CD14-positive monocyte (primary cell): ENCODE results near the gene SLC12A8. TPM values are rescaled to one million over a fixed set of nuclear protein-coding genes. Genes with fewer than 3 reads are reported as not detected.

Experiments
- DNase-seq, 3 donors: peaks; one replicate each; pipeline ENCODE4 v3.0.0-alpha.2; 2011 to 2022
- H2AFZ ChIP-seq: 2 replicates; pipeline ENCODE4 v1.6.0; 2012; ENCODE audit warnings: mild to moderate bottlenecking, low read depth, low read length, inconsistent platforms; ENCODE audit not compliant: insufficient read depth, poor library complexity, severe bottlenecking
- H3K27ac ChIP-seq, 2 donors: 1 replicate in 1 of 2; 2 replicates in 1 of 2; pipeline ENCODE4 v1.5.1; 2012 to 2013; ENCODE audit warnings: low read length in 2 of 2, control low read depth in 1 of 2, inconsistent platforms in 1 of 2, low read depth in 1 of 2, mild to moderate bottlenecking in 1 of 2
- H3K27me3 ChIP-seq, 2 donors: one replicate each; pipeline versions ENCODE4 v1.6.0 to v1.6.1; 2011 to 2013; ENCODE audit warnings: low read length in 2 of 2; ENCODE audit not compliant: control insufficient read depth in 2 of 2, insufficient read depth in 2 of 2
- H3K36me3 ChIP-seq, 2 donors: replicated peaks in 1 of 2; 1 replicate in 1 of 2; 2 replicates in 1 of 2; pipeline versions ENCODE4 v1.5.1 to v1.6.1; 2012 to 2013; ENCODE audit warnings: low read length in 2 of 2, control low read depth in 1 of 2, inconsistent platforms in 1 of 2, mild to moderate bottlenecking in 1 of 2; ENCODE audit not compliant: insufficient read depth in 2 of 2, control insufficient read depth in 1 of 2
- H3K4me1 ChIP-seq, 2 donors: 1 replicate in 1 of 2; 2 replicates in 1 of 2; pipeline versions ENCODE4 v1.5.1 to v1.6.1; 2012 to 2013; ENCODE audit warnings: low read length in 2 of 2, control low read depth in 1 of 2, inconsistent platforms in 1 of 2, mild to moderate bottlenecking in 1 of 2, moderate library complexity in 1 of 2; ENCODE audit not compliant: insufficient read depth in 2 of 2, control insufficient read depth in 1 of 2
- H3K4me2 ChIP-seq: replicated peaks from 2 replicates; pipeline ENCODE3; 2012; ENCODE audit warnings: low read length, moderate library complexity, mild to moderate bottlenecking; ENCODE audit not compliant: poor library complexity, severe bottlenecking; ENCODE audit errors: extremely low read depth
- H3K4me3 ChIP-seq, 3 experiments: fragments of 200-600 bp in 1 of 3; sonication (generic) in 1 of 3; replicated peaks in 1 of 3; 1 replicate in 2 of 3; 2 replicates in 1 of 3; pipeline ENCODE4 v1.5.1; 2011 to 2013; ENCODE audit warnings: low read length in 3 of 3, mild to moderate bottlenecking in 3 of 3, control low read depth in 2 of 3, low read depth in 2 of 3, inconsistent platforms in 1 of 3, moderate library complexity in 1 of 3
- H3K79me2 ChIP-seq: 2 replicates; pipeline ENCODE4 v1.6.0; 2012; ENCODE audit warnings: mild to moderate bottlenecking, control low read depth, inconsistent platforms, low read length, moderate library complexity; ENCODE audit not compliant: insufficient read depth
- H3K9ac ChIP-seq: 2 replicates; pipeline ENCODE4 v1.6.0; 2017; ENCODE audit warnings: low read length, mild to moderate bottlenecking; ENCODE audit not compliant: insufficient read depth, poor library complexity, severe bottlenecking
- H3K9me3 ChIP-seq, 2 donors: replicated peaks in 1 of 2; 1 replicate in 1 of 2; 2 replicates in 1 of 2; pipeline versions ENCODE4 v1.5.1 to v1.6.1; 2012 to 2013; ENCODE audit warnings: low read length in 2 of 2, control low read depth in 1 of 2; ENCODE audit not compliant: control insufficient read depth in 1 of 2, insufficient read depth in 1 of 2
- H4K20me1 ChIP-seq: 2 replicates; pipeline ENCODE4 v1.6.0; 2012; ENCODE audit warnings: mild to moderate bottlenecking, low read length, control low read depth, moderate library complexity; ENCODE audit not compliant: insufficient read depth
- H3K27ac Mint-ChIP-seq, 7 donors: one replicate each; pipeline ENCODE4 v1.8.0; 2020; ENCODE audit warnings: mild to moderate bottlenecking in 7 of 7, mixed read lengths in 7 of 7, moderate library complexity in 6 of 7, inconsistent platforms in 2 of 7
- H3K27me3 Mint-ChIP-seq, 3 donors: one replicate each; pipeline ENCODE4 v1.8.0; 2021 to 2022; ENCODE audit warnings: low read depth in 3 of 3, mild to moderate bottlenecking in 3 of 3, mixed read lengths in 3 of 3, moderate library complexity in 3 of 3, inconsistent platforms in 1 of 3
- H3K36me3 Mint-ChIP-seq, 2 donors: one replicate each; pipeline ENCODE4 v1.8.0; 2020; ENCODE audit warnings: mixed read lengths in 2 of 2, inconsistent platforms in 1 of 2, mild to moderate bottlenecking in 1 of 2
- H3K4me1 Mint-ChIP-seq: one replicate; pipeline ENCODE4 v1.8.0; 2020; ENCODE audit warnings: mild to moderate bottlenecking, mixed read lengths
- H3K4me3 Mint-ChIP-seq, 2 donors: one replicate each; pipeline ENCODE4 v1.8.0; 2020; ENCODE audit warnings: mild to moderate bottlenecking in 2 of 2, mixed read lengths in 2 of 2, moderate library complexity in 1 of 2
- H3K9me3 Mint-ChIP-seq, 7 donors: one replicate each; pipeline ENCODE4 v1.8.0; 2020 to 2022; ENCODE audit warnings: mixed read lengths in 7 of 7, mild to moderate bottlenecking in 6 of 7, moderate library complexity in 6 of 7, inconsistent platforms in 2 of 7
- WGBS: methylation state at CpG from one replicate; pipeline ENCODE4 v1.1.5; 2013; ENCODE audit warnings: missing lambda C conversion rate; ENCODE audit not compliant: insufficient coverage; 5-methylcytosine and 5-hydroxymethylcytosine counted together
- intact Hi-C, 2 donors: fragments of 100-400 bp; cut with micrococcal nuclease; formaldehyde crosslinking; loops; one replicate each; pipeline versions ENCODE4 v1.15.0 to v1.15.1; 2023
- polyA plus RNA-seq, 3 donors: library from polyadenylated mRNA; depleted of rRNA in 1 of 3; unstranded in 2 of 3; stranded (reverse) in 1 of 3; fragments of 300-500 nt in 2 of 3; fragments of >200 nt in 1 of 3; fragmentation: Illumina TruSeq in 2 of 3; gene quantifications; 1 replicate in 2 of 3; 2 replicates in 1 of 3; pipeline ENCODE4 v1.2.3, GENCODE V29; 2012 to 2021
- TF ChIP-seq, protein P1 (sequence below): fragments of 200-600 bp; IDR thresholded peaks from one replicate; pipeline ENCODE4 v1.8.0; 2022; ENCODE audit warnings: antibody characterized with exemption, mild to moderate bottlenecking

The SLC12A8 gene
- polyA plus RNA-seq, 3 donors = 0.23 to 0.46 (median 0.35) TPM

DNA sequence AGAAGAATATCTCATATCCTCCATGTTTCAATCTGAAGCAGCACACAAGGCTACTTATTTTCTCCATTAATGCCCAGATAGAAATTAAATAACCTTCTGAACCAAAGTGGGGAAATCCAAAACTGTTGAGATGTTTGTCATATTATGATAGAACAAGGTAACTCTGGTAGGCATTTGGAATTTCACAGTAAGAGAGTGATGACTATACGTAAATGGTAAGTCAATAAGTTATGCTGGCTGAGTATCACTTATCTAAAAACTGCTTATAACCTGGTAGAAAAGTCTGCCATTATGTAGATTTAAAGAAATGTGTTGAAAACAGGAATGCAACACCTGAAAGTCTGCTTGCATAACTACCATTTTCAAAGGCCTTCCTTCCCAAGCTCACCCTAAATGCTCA is 17.2 kb upstream of the SLC12A8 start:
- no peak overlapping the region for H3K27ac Mint-ChIP-seq

DNA sequence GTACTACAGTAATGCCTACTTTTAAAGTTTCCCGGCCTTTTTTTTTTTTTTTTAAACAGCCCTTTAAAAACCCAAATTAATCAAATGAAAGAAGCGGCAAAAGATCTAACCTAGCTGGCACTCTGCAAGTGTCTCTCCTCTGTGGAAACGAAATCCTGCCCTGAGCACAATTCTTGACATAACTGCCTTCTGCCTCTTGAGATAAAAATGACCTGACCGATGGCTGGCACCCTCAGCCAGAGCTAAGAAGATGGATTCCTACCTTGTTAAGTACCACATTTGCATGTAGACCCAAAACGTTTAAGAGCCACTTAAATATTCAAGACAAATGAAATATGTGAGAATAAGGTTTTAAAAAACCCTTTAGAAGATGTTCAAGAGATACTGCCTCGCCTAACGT is 16.6 kb upstream of the SLC12A8 start:
- Histone ChIP-seq H2AFZ (no peak overlapping the region), H3K9me3 (no peaks in the 10 kb centered on the region), H4K20me1 (no peaks in the 10 kb centered on the region), H3K4me2 (no peak overlapping the region), H3K27me3 (no peaks in the 10 kb centered on the region), H3K4me1 (no peaks in the 10 kb centered on the region), H3K36me3 (peaks cover 24 to 70% of the 10 kb centered on the region in 2 donors), H3K79me2 (no peaks in the 10 kb centered on the region), H3K27ac (no peak overlapping the region), H3K9ac (no peak overlapping the region), H3K4me3 (no peak overlapping the region)
- H3K36me3 Mint-ChIP-seq = peaks cover 49 to 51% of the 10 kb centered on the region in 2 donors
- intact Hi-C loops = no loop called here
- TF ChIP-seq, protein P1, sequence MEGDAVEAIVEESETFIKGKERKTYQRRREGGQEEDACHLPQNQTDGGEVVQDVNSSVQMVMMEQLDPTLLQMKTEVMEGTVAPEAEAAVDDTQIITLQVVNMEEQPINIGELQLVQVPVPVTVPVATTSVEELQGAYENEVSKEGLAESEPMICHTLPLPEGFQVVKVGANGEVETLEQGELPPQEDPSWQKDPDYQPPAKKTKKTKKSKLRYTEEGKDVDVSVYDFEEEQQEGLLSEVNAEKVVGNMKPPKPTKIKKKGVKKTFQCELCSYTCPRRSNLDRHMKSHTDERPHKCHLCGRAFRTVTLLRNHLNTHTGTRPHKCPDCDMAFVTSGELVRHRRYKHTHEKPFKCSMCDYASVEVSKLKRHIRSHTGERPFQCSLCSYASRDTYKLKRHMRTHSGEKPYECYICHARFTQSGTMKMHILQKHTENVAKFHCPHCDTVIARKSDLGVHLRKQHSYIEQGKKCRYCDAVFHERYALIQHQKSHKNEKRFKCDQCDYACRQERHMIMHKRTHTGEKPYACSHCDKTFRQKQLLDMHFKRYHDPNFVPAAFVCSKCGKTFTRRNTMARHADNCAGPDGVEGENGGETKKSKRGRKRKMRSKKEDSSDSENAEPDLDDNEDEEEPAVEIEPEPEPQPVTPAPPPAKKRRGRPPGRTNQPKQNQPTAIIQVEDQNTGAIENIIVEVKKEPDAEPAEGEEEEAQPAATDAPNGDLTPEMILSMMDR = no peak
- no peak for DNase-seq
- H3K27ac Mint-ChIP-seq = no peak overlapping the region
- no peaks in the 10 kb centered on the region for H3K27me3 Mint-ChIP-seq
- H3K4me3 Mint-ChIP-seq = no peak overlapping the region
- H3K4me1 Mint-ChIP-seq = no peaks in the 10 kb centered on the region
- WGBS = 100% methylated on average over 3 of the region's 7 CpGs
- H3K9me3 Mint-ChIP-seq = no peaks in the 10 kb centered on the region

More for the DNA sequence above, 17.2 kb upstream of the SLC12A8 start:
- H3K4me2 ChIP-seq = no peak overlapping the region
- no peaks in the 10 kb centered on the region for H3K9me3 ChIP-seq
- no CpG with 5 or more reads among the region's 1 CpG for WGBS
- Mint-ChIP-seq H3K9me3 (no peaks in the 10 kb centered on the region), H3K4me1 (no peaks in the 10 kb centered on the region), H3K4me3 (no peak overlapping the region), H3K36me3 (peaks cover 49 to 51% of the 10 kb centered on the region in 2 donors), H3K27me3 (no peaks in the 10 kb centered on the region)
- no peak overlapping the region for H3K9ac ChIP-seq
- H4K20me1 ChIP-seq = peaks cover 4% of the 10 kb centered on the region
- intact Hi-C loops = no loop called here
- H3K4me1 ChIP-seq = no peaks in the 10 kb centered on the region
- H3K79me2 ChIP-seq = no peaks in the 10 kb centered on the region
- H3K27ac ChIP-seq = no peak overlapping the region
- no peak overlapping the region for H2AFZ ChIP-seq
- peaks cover 24 to 74% of the 10 kb centered on the region in 2 donors for H3K36me3 ChIP-seq
- H3K4me3 ChIP-seq = no peak overlapping the region
- TF ChIP-seq, protein P1 = no peak
- H3K27me3 ChIP-seq = no peaks in the 10 kb centered on the region
- DNase-seq = no peak
